ENCODE measurements around the gene NF1. TPM values are rescaled to one million over a fixed set of nuclear protein-coding genes. Genes with fewer than 3 reads are reported as not detected.

NF1 gene
- total RNA-seq, 2 experiments from 2014 or later, result 22.6 to 25.5 TPM

GRCh38 chr17:31116167-31116566 lies 21.4 kb downstream of the NF1 start:
- H3K4me1 Mint-ChIP-seq, result peaks cover 6% of the 10 kb centered on the region
- POLR2A ChIA-PET, result no interaction called here
- DNase-seq, result no peak
- CTCF ChIA-PET, result no interaction called here
- no peaks in the 10 kb centered on the region for H3K27me3 Mint-ChIP-seq
- no peak overlapping the region for H3K4me3 Mint-ChIP-seq
- H3K36me3 Mint-ChIP-seq (ENCODE audit: low read depth), result no peaks in the 10 kb centered on the region
- no peak overlapping the region for H3K27ac Mint-ChIP-seq
- no peaks in the 10 kb centered on the region for H3K9me3 Mint-ChIP-seq

GRCh38 chr17:31122746-31123145 lies 28.0 kb downstream of the NF1 start:
- DNase-seq, result no peak
- H3K4me3 Mint-ChIP-seq, result no peak overlapping the region
- POLR2A ChIA-PET, result no interaction called here
- no peaks in the 10 kb centered on the region for H3K36me3 Mint-ChIP-seq (ENCODE audit: low read depth)
- no peaks in the 10 kb centered on the region for H3K27me3 Mint-ChIP-seq
- no peak overlapping the region for H3K27ac Mint-ChIP-seq
- H3K4me1 Mint-ChIP-seq, result no peaks in the 10 kb centered on the region
- no peaks in the 10 kb centered on the region for H3K9me3 Mint-ChIP-seq
- CTCF ChIA-PET, result no interaction called here

- no peak overlapping the region for H3K27ac Mint-ChIP-seq
- POLR2A ChIA-PET, result no interaction called here
Measured at GRCh38 chr17:31126318-31126717, 31.5 kb downstream of the NF1 start.

GRCh38 chr17:31128241-31128640 lies 33.5 kb downstream of the NF1 start:
- ChIA-PET POLR2A (no interaction called here), CTCF (no interaction called here)
- H3K4me1 Mint-ChIP-seq, result peaks cover 2% of the 10 kb centered on the region
- no peaks in the 10 kb centered on the region for H3K36me3 Mint-ChIP-seq (ENCODE audit: low read depth)
- no peak overlapping the region for H3K27ac Mint-ChIP-seq
- H3K4me3 Mint-ChIP-seq, result no peak overlapping the region
- H3K9me3 Mint-ChIP-seq, result no peaks in the 10 kb centered on the region
- no peak for DNase-seq
- H3K27me3 Mint-ChIP-seq, result no peaks in the 10 kb centered on the region

More at GRCh38 chr17:31126318-31126717, 31.5 kb downstream of the NF1 start:
- Mint-ChIP-seq H3K4me1 (peaks cover 2% of the 10 kb centered on the region), H3K9me3 (no peaks in the 10 kb centered on the region), H3K27me3 (no peaks in the 10 kb centered on the region), H3K4me3 (no peak overlapping the region), H3K36me3 (ENCODE audit: low read depth) (no peaks in the 10 kb centered on the region)
- no peak for DNase-seq
- CTCF ChIA-PET, result interaction anchor here (0.6 kb wide), 1 partner anchor 451 kb away, joined by 3 read pairs; no protein-coding TSS in a partner anchor

GRCh38 chr17:31130286-31131224 lies 35.8 kb downstream of the NF1 start:
- Mint-ChIP-seq H3K4me3 (no peak overlapping the region), H3K4me1 (peaks cover 2% of the 10 kb centered on the region), H3K27ac (no peak overlapping the region), H3K9me3 (no peaks in the 10 kb centered on the region), H3K36me3 (ENCODE audit: low read depth) (peaks cover 3% of the 10 kb centered on the region), H3K27me3 (no peaks in the 10 kb centered on the region)
- CTCF ChIA-PET, result no interaction called here
- POLR2A ChIA-PET, result no interaction called here
- no peak for DNase-seq

GRCh38 chr17:31131299-31131698 lies 36.5 kb downstream of the NF1 start:
- H3K27me3 Mint-ChIP-seq, result no peaks in the 10 kb centered on the region
- H3K9me3 Mint-ChIP-seq, result no peaks in the 10 kb centered on the region
- H3K4me1 Mint-ChIP-seq, result peaks cover 2% of the 10 kb centered on the region
- no peak overlapping the region for H3K4me3 Mint-ChIP-seq
- peaks cover 4% of the 10 kb centered on the region for H3K36me3 Mint-ChIP-seq (ENCODE audit: low read depth)
- CTCF ChIA-PET, result no interaction called here
- POLR2A ChIA-PET, result no interaction called here
- DNase-seq, result no peak
- H3K27ac Mint-ChIP-seq, result no peak overlapping the region

- Mint-ChIP-seq H3K9me3 (no peaks in the 10 kb centered on the region), H3K27me3 (no peaks in the 10 kb centered on the region), H3K36me3 (ENCODE audit: low read depth) (peaks cover 6% of the 10 kb centered on the region), H3K27ac (no peak overlapping the region), H3K4me3 (no peak overlapping the region), H3K4me1 (peaks cover 2% of the 10 kb centered on the region)
- ChIA-PET CTCF (no interaction called here), POLR2A (no interaction called here)
- no peak for DNase-seq
Measured at GRCh38 chr17:31132977-31133376, 38.2 kb downstream of the NF1 start.

GRCh38 chr17:31134576-31134975 lies 39.8 kb downstream of the NF1 start:
- Mint-ChIP-seq H3K9me3 (no peaks in the 10 kb centered on the region), H3K27ac (no peak overlapping the region), H3K4me3 (no peak overlapping the region), H3K27me3 (no peaks in the 10 kb centered on the region), H3K4me1 (peaks cover 2% of the 10 kb centered on the region), H3K36me3 (ENCODE audit: low read depth) (peaks cover 6% of the 10 kb centered on the region)
- POLR2A ChIA-PET, result interaction anchor here (1.2 kb wide), 1 partner anchor 13 kb away, joined by 3 read pairs; no protein-coding TSS in a partner anchor
- CTCF ChIA-PET, result no interaction called here
- no peak for DNase-seq

- Mint-ChIP-seq H3K27me3 (no peaks in the 10 kb centered on the region), H3K27ac (no peak overlapping the region), H3K36me3 (ENCODE audit: low read depth) (peaks cover 6% of the 10 kb centered on the region), H3K9me3 (no peaks in the 10 kb centered on the region), H3K4me1 (no peaks in the 10 kb centered on the region), H3K4me3 (no peak overlapping the region)
- DNase-seq, result no peak
- CTCF ChIA-PET, result no interaction called here
- POLR2A ChIA-PET, result no interaction called here
Measured at GRCh38 chr17:31136319-31136718, 41.5 kb downstream of the NF1 start.

GRCh38 chr17:31140111-31140510 lies 45.3 kb downstream of the NF1 start:
- H3K27me3 Mint-ChIP-seq, result no peaks in the 10 kb centered on the region
- no peak overlapping the region for H3K27ac Mint-ChIP-seq
- H3K4me1 Mint-ChIP-seq, result peaks cover 5% of the 10 kb centered on the region
- no peaks in the 10 kb centered on the region for H3K9me3 Mint-ChIP-seq
- H3K36me3 Mint-ChIP-seq (ENCODE audit: low read depth), result peaks cover 6% of the 10 kb centered on the region
- POLR2A ChIA-PET, result no interaction called here
- no peak overlapping the region for H3K4me3 Mint-ChIP-seq
- no peak for DNase-seq
- CTCF ChIA-PET, result no interaction called here

GRCh38 chr17:31144428-31144827 lies 49.7 kb downstream of the NF1 start:
- Mint-ChIP-seq H3K4me3 (no peak overlapping the region), H3K4me1 (peaks cover 11% of the 10 kb centered on the region), H3K27ac (no peak overlapping the region), H3K27me3 (no peaks in the 10 kb centered on the region), H3K9me3 (no peaks in the 10 kb centered on the region), H3K36me3 (ENCODE audit: low read depth) (peaks cover 2% of the 10 kb centered on the region)
- no peak for DNase-seq
- ChIA-PET CTCF (no interaction called here), POLR2A (no interaction called here)

- peaks cover 11% of the 10 kb centered on the region for H3K4me1 Mint-ChIP-seq
- no peaks in the 10 kb centered on the region for H3K27me3 Mint-ChIP-seq
- H3K36me3 Mint-ChIP-seq (ENCODE audit: low read depth), result peaks cover 2% of the 10 kb centered on the region
- H3K4me3 Mint-ChIP-seq, result no peak overlapping the region
- H3K27ac Mint-ChIP-seq, result no peak overlapping the region
- no peak for DNase-seq
- H3K9me3 Mint-ChIP-seq, result no peaks in the 10 kb centered on the region
- ChIA-PET POLR2A (no interaction called here), CTCF (no interaction called here)
Measured at GRCh38 chr17:31144836-31145235, 50.1 kb downstream of the NF1 start.

- CTCF ChIA-PET, result no interaction called here
- Mint-ChIP-seq H3K9me3 (peaks cover 4% of the 10 kb centered on the region), H3K4me3 (no peak overlapping the region), H3K27ac (no peak overlapping the region), H3K27me3 (no peaks in the 10 kb centered on the region), H3K36me3 (ENCODE audit: low read depth) (peaks cover 5% of the 10 kb centered on the region), H3K4me1 (peaks cover 11% of the 10 kb centered on the region)
- POLR2A ChIA-PET, result interaction anchor here (1.5 kb wide), 1 partner anchor 13 kb away, joined by 3 read pairs; no protein-coding TSS in a partner anchor
- DNase-seq, result no peak
Measured at GRCh38 chr17:31147507-31148202, 52.9 kb downstream of the NF1 start.
